Left ventricle myocardium superior (tissue), 1 donor: Measurements from ENCODE around the gene RBM45. TPM values are rescaled to one million over a fixed set of nuclear protein-coding genes. Genes with fewer than 3 reads are reported as not detected.

Experiments used
- ATAC-seq: fragments of 200-7000 bp; cut with Tn5 transposase; one replicate; pipeline ENCODE4 v1.9.1; 2020; ENCODE audit warnings: mild to moderate bottlenecking, moderate library complexity
- DNase-seq: peaks from one replicate; pipeline ENCODE4 v3.0.0-alpha.2; 2020
- intact Hi-C: fragments of 100-400 bp; cut with micrococcal nuclease; formaldehyde crosslinking; loops from one replicate; pipeline ENCODE4 v1.11.0; 2022
- total RNA-seq: library from RNA; stranded (reverse); fragmentation: NEBNext Ultra II Directional; extraction: Animal tissue kit (Norgen Biotek cat#: 25700); gene quantifications from one replicate; pipeline ENCODE4 v1.2.1, GENCODE V29; 2021
- donor health status: DM: no; HTN: yes; CAD: no; lungs with severe emphysema.

Gene RBM45
- total RNA-seq, 1 donor from 2014 or later, result 4.5 TPM

GRCh38 chr2:178101321-178102079, 10.7 kb upstream of the RBM45 start:
- DNase-seq, result no peak
- ATAC-seq, result no peak
- intact Hi-C loops, result no loop called here

- no peak for DNase-seq
- intact Hi-C loops, result no loop called here
- ATAC-seq, result no peak
These were observed 6.7 kb upstream of the RBM45 start for GRCh38 chr2:178105566-178105965.

GRCh38 chr2:178106053-178106452, 6.2 kb upstream of the RBM45 start:
- no peak for DNase-seq
- ATAC-seq, result no peak
- intact Hi-C loops, result no loop called here

- ATAC-seq (no peak), DNase-seq (no peak)
- intact Hi-C loops, result no loop called here
These were observed 4.1 kb upstream of the RBM45 start for GRCh38 chr2:178108176-178108575.

- intact Hi-C loops, result no loop called here
- no peak for DNase-seq
- no peak for ATAC-seq
These were observed 2.4 kb upstream of the RBM45 start for GRCh38 chr2:178109813-178110212.

- DNase-seq (no peak), ATAC-seq (no peak)
- intact Hi-C loops, result no loop called here
These were observed 1.6 kb upstream of the RBM45 start for GRCh38 chr2:178110681-178111080.

- no peak for ATAC-seq
- DNase-seq, result no peak
- intact Hi-C loops, result no loop called here
These were observed 494 bp upstream of the RBM45 start for GRCh38 chr2:178111743-178112142.

GRCh38 chr2:178114462-178114861, 2.2 kb downstream of the RBM45 start:
- DNase-seq, result no peak
- no peak for ATAC-seq
- intact Hi-C loops, result no loop called here

- intact Hi-C loops, result no loop called here
- DNase-seq, result no peak
- no peak for ATAC-seq
These were observed 3.0 kb downstream of the RBM45 start for GRCh38 chr2:178115271-178115670.

GRCh38 chr2:178117725-178118124, 5.5 kb downstream of the RBM45 start:
- intact Hi-C loops, result no loop called here
- DNase-seq, result no peak
- no peak for ATAC-seq

GRCh38 chr2:178119179-178119922, 7.1 kb downstream of the RBM45 start:
- DNase-seq (no peak), ATAC-seq (peak; percentile 62)
- intact Hi-C loops, result no loop called here

GRCh38 chr2:178123163-178123562, 10.9 kb downstream of the RBM45 start:
- DNase-seq, result no peak
- intact Hi-C loops, result no loop called here

GRCh38 chr2:178125125-178125524, 12.9 kb downstream of the RBM45 start:
- DNase-seq (no peak), ATAC-seq (no peak)
- intact Hi-C loops, result loop anchor here (5.0 kb wide), 1 partner anchor 157 kb away; no protein-coding TSS in a partner anchor

More at GRCh38 chr2:178123163-178123562, 10.9 kb downstream of the RBM45 start:
- no peak for ATAC-seq

GRCh38 chr2:178125862-178126261, 13.6 kb downstream of the RBM45 start:
- intact Hi-C loops, result loop anchor here (5.0 kb wide), 1 partner anchor 156 kb away; no protein-coding TSS in a partner anchor
- DNase-seq (no peak), ATAC-seq (no peak)

- no peak for DNase-seq
- intact Hi-C loops, result loop anchor here (5.0 kb wide), 1 partner anchor 153 kb away; no protein-coding TSS in a partner anchor
- ATAC-seq, result peak; percentile 31
These were observed 16.8 kb downstream of the RBM45 start for GRCh38 chr2:178128836-178129630.

- DNase-seq (no peak), ATAC-seq (no peak)
- intact Hi-C loops, result loop anchor here (10.0 kb wide), 2 partner anchors 58 to 278 kb away; partner anchors contain the start of gene OSBPL6
These were observed 24.2 kb downstream of the RBM45 start for GRCh38 chr2:178136321-178137025.

- ATAC-seq, result no peak
- intact Hi-C loops, result no loop called here
- no peak for DNase-seq
These were observed 30.2 kb downstream of the RBM45 start for GRCh38 chr2:178142274-178143065.

GRCh38 chr2:178143481-178143880, 31.2 kb downstream of the RBM45 start:
- DNase-seq (no peak), ATAC-seq (no peak)
- intact Hi-C loops, result no loop called here
